ENCODE data around the gene SNTG2. TPM values are rescaled to one million over a fixed set of nuclear protein-coding genes. Genes with fewer than 3 reads are reported as not detected.
"Not testable (repeated sequence)": the region's sequence is repeated elsewhere in the genome, so short reads cannot be mapped to it uniquely, and the experiment has no call there.

The SNTG2 gene
- total RNA-seq, 2 experiments from 2014 or later = 0.57 to 1.0 TPM

DNA sequence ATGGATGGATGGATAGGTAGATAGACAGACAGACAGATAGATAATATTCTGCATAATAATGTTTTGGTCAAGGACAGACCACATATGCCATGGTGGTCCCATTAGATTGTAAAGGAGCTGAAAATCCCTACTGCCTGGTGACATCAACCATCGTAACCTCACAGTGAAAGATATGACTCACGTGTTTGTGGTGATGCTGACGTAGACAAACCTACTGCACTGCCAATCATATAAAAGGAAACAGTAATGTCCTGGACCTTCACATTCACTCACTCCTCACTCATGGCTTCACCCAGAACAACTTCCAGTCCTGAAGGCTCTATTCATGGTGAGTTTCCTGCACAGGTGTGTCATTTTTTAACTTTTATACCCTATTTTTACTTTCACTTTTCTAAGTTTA lies 259.7 kb downstream of the SNTG2 start:
- CTCF ChIA-PET = no interaction called here
- no peak for DNase-seq
- H3K27ac Mint-ChIP-seq = no peak overlapping the region
- H3K4me1 Mint-ChIP-seq (ENCODE audit: low read depth) = no peaks in the 10 kb centered on the region
- intact Hi-C loops (cut with micrococcal nuclease) = no loop called here
- H3K27me3 Mint-ChIP-seq (ENCODE audit: low read depth) = no peaks in the 10 kb centered on the region
- H3K9me3 Mint-ChIP-seq = peaks cover 24% of the 10 kb centered on the region
- H3K4me3 Mint-ChIP-seq = no peak overlapping the region
- peaks cover 2% of the 10 kb centered on the region for H3K36me3 Mint-ChIP-seq (ENCODE audit: low read depth)

DNA sequence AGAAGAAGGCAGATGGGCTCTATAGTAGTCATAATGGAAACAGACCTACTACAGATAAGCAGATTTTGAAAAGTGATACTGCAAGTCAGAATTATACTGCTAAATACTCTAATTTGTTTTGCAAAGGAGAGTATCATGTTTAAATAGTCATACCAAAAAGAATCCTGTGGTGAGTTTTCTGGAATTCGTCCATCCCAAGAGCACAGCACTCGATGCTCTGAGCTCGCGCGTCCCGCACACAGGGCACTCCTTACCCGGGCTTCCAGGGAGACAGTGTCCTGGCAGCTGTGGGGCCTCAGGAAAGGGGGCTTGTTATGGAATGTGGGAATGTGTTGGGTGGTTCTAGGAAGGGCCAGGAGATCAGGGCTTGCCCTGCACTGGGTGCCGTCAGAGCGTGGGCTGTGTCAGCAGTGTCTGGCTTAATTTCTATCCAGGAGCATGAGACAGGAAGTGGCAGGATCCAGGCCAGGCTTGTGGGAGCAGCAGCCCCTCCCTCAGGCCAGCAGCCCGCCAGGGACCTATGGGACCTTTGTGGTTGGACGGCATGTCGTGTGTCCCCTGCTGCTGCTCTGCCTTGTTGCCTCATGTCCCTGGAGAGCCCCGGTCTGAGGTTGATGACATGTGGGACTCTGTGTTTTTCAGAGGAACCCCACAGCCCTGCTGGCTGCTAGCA lies 269.4 kb downstream of the SNTG2 start:
- peaks cover 2% of the 10 kb centered on the region for H3K9me3 Mint-ChIP-seq
- H3K27me3 Mint-ChIP-seq (ENCODE audit: low read depth) = no peaks in the 10 kb centered on the region
- peaks cover 2% of the 10 kb centered on the region for H3K4me1 Mint-ChIP-seq (ENCODE audit: low read depth)
- H3K36me3 Mint-ChIP-seq (ENCODE audit: low read depth) = no peaks in the 10 kb centered on the region
- no peak overlapping the region for H3K4me3 Mint-ChIP-seq
- no peak overlapping the region for H3K27ac Mint-ChIP-seq
- no peak for DNase-seq
- intact Hi-C loops (cut with micrococcal nuclease) = no loop called here
- CTCF ChIA-PET = no interaction called here

DNA sequence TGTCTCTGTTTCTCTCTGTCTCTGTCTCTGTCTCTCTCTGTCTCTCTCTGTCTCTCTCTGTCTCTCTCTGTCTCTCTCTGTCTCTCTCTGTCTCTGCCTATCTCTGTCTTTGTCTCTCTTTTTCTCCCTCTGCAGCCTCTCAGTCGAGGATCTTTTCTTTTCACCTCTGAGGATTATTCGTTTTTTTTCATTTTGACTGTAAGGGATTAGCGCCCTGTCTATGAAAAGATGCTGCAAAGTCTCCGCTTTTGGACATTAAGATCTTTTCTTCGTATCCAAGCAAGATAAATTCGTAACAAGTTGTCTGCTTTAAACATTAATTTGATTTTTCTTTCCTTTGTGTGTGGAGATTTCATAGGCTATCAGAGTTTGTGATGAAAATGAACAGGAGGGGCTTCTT lies 271.4 kb downstream of the SNTG2 start:
- no peak overlapping the region for H3K27ac Mint-ChIP-seq

GRCh38 chr2:1223791-1224190 lies 273.1 kb downstream of the SNTG2 start:
- Mint-ChIP-seq H3K36me3 (ENCODE audit: low read depth) (no peaks in the 10 kb centered on the region), H3K4me1 (ENCODE audit: low read depth) (peaks cover 2% of the 10 kb centered on the region), H3K27ac (no peak overlapping the region), H3K27me3 (ENCODE audit: low read depth) (no peaks in the 10 kb centered on the region), H3K4me3 (no peak overlapping the region), H3K9me3 (no peaks in the 10 kb centered on the region)
- CTCF ChIA-PET = no interaction called here
- intact Hi-C loops (cut with micrococcal nuclease) = no loop called here
- DNase-seq = no peak

More for the DNA sequence above, 271.4 kb downstream of the SNTG2 start:
- Mint-ChIP-seq H3K4me3 (no peak overlapping the region), H3K4me1 (ENCODE audit: low read depth) (peaks cover 2% of the 10 kb centered on the region), H3K27me3 (ENCODE audit: low read depth) (no peaks in the 10 kb centered on the region), H3K9me3 (no peaks in the 10 kb centered on the region), H3K36me3 (ENCODE audit: low read depth) (no peaks in the 10 kb centered on the region)
- intact Hi-C loops (cut with micrococcal nuclease) = no loop called here
- CTCF ChIA-PET = no interaction called here
- DNase-seq = no peak

DNA sequence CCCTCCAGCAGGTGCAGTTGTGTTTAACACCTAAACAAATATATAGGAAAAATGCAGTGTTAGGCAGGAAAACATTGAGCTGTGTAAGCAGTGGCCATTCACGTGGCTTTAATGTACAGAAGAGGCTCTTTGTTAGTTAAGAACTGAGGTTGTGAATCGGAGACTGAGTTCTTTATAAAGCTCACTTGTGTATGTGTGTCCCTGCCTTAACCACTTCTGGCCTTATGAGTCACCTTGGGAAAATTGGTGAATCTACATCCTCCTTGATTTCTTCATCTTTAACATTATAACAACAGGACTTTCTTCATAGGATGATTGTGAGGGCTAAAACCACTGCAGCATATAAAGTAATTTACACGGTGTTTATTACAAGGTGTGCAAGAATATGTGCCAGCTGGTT lies 274.3 kb downstream of the SNTG2 start:
- Mint-ChIP-seq H3K9me3 (no peaks in the 10 kb centered on the region), H3K27ac (no peak overlapping the region), H3K4me1 (ENCODE audit: low read depth) (peaks cover 2% of the 10 kb centered on the region), H3K4me3 (no peak overlapping the region), H3K36me3 (ENCODE audit: low read depth) (no peaks in the 10 kb centered on the region), H3K27me3 (ENCODE audit: low read depth) (no peaks in the 10 kb centered on the region)
- DNase-seq = no peak
- CTCF ChIA-PET = no interaction called here
- intact Hi-C loops (cut with micrococcal nuclease) = no loop called here

- no peaks in the 10 kb centered on the region for H3K9me3 Mint-ChIP-seq
- no peaks in the 10 kb centered on the region for H3K36me3 Mint-ChIP-seq (ENCODE audit: low read depth)
- DNase-seq = no peak
- no peaks in the 10 kb centered on the region for H3K27me3 Mint-ChIP-seq (ENCODE audit: low read depth)
- H3K27ac Mint-ChIP-seq = no peak overlapping the region
- intact Hi-C loops (cut with micrococcal nuclease) = no loop called here
- H3K4me1 Mint-ChIP-seq (ENCODE audit: low read depth) = no peaks in the 10 kb centered on the region
- no peak overlapping the region for H3K4me3 Mint-ChIP-seq
- CTCF ChIA-PET = no interaction called here
Measured at GRCh38 chr2:1226766-1227165, 276.1 kb downstream of the SNTG2 start.

DNA sequence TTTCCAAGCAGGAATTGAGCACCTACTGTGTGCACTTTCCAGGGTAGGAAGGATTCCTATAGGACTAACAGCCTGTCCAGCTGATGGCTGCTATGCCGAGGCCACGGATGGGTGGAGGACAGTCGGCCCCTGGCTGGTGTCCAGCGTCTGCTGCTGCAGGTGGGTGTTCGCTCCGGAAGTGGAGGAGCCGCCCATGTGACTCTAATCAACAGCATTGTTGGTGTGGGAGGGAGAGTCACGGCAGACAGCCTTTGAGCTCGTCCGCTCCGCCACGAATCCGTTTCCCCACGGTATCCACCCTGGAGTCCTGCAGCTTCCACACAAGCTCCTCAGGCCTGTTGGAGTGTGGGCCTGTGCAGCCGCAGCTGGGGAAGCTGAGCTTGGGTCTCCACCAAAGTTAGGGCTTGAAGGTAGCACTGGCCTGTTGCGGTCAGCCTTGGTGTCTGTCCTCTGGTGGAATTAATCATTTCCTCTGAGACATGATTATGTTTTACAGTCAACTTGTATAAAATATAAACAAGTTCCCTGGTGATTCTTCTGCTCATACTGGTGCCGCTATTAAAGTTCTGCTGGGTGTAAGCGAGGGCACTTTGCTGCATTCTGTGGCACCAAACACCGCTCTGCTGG lies 276.7 kb downstream of the SNTG2 start:
- CTCF ChIA-PET = no interaction called here
- no peak overlapping the region for H3K27ac Mint-ChIP-seq
- DNase-seq = no peak
- no peak overlapping the region for H3K4me3 Mint-ChIP-seq
- no peaks in the 10 kb centered on the region for H3K9me3 Mint-ChIP-seq
- H3K27me3 Mint-ChIP-seq (ENCODE audit: low read depth) = no peaks in the 10 kb centered on the region
- intact Hi-C loops (cut with micrococcal nuclease) = no loop called here
- H3K4me1 Mint-ChIP-seq (ENCODE audit: low read depth) = no peaks in the 10 kb centered on the region
- H3K36me3 Mint-ChIP-seq (ENCODE audit: low read depth) = no peaks in the 10 kb centered on the region

DNA sequence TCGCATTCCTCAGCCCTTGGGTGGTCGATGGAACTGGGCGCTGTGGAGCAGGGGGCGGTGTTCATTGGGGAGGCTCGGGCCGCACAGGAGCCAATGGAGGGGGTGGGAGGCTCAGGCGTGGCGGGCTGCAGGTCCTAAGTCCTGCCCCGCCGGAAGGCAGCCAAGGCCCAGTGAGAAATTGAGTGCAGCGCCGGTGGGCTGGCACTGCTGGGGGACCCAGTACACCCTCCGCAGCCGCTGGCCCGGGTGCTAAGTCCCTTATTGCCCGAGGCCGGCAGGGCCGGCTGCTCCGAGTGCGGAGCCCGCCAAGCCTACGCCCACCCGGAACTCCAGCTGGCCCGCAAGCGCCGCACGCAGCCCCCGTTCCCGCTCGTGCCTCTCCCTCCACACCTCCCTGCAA lies 278.9 kb downstream of the SNTG2 start:
- intact Hi-C loops (cut with micrococcal nuclease) = not testable (repeated sequence)

GRCh38 chr2:1230155-1230893 lies 279.7 kb downstream of the SNTG2 start:
- Mint-ChIP-seq H3K9me3 (no peaks in the 10 kb centered on the region), H3K4me1 (ENCODE audit: low read depth) (no peaks in the 10 kb centered on the region), H3K36me3 (ENCODE audit: low read depth) (no peaks in the 10 kb centered on the region), H3K27ac (no peak overlapping the region), H3K27me3 (ENCODE audit: low read depth) (no peaks in the 10 kb centered on the region), H3K4me3 (no peak overlapping the region)
- intact Hi-C loops (cut with micrococcal nuclease) = no loop called here
- CTCF ChIA-PET = no interaction called here
- no peak for DNase-seq

More for the DNA sequence above, 278.9 kb downstream of the SNTG2 start:
- H3K4me1 Mint-ChIP-seq (ENCODE audit: low read depth); H3K4me3 Mint-ChIP-seq; H3K27ac Mint-ChIP-seq; H3K9me3 Mint-ChIP-seq; DNase-seq; H3K27me3 Mint-ChIP-seq (ENCODE audit: low read depth); CTCF ChIA-PET; H3K36me3 Mint-ChIP-seq (ENCODE audit: low read depth): not testable (repeated sequence)

GRCh38 chr2:1231466-1232063 lies 280.9 kb downstream of the SNTG2 start:
- no peak overlapping the region for H3K27ac Mint-ChIP-seq
- intact Hi-C loops (cut with micrococcal nuclease) = no loop called here
- H3K27me3 Mint-ChIP-seq (ENCODE audit: low read depth) = no peaks in the 10 kb centered on the region
- CTCF ChIA-PET = no interaction called here
- DNase-seq = no peak
- no peaks in the 10 kb centered on the region for H3K9me3 Mint-ChIP-seq
- no peak overlapping the region for H3K4me3 Mint-ChIP-seq
- H3K4me1 Mint-ChIP-seq (ENCODE audit: low read depth) = no peaks in the 10 kb centered on the region
- H3K36me3 Mint-ChIP-seq (ENCODE audit: low read depth) = no peaks in the 10 kb centered on the region

DNA sequence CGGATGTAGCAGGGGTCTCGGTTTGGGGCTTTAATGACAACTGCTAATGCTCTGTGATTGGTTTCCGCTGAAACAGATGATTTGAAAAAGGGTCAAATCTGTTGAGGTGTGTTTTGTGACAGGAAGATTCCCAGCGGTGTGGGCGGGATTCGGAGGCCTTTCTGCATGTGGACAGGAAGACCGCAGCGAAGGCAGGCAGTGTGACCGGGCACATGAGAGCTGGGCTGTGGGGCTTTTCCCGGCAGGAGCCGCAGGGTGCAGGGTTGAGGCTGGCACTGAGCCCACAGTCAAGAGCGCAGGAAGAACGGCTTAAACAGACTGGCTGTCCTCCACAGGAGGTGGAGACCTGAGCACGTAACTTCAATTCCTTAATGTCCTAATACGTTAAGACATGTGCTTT lies 282.6 kb downstream of the SNTG2 start:
- Mint-ChIP-seq H3K27ac (no peak overlapping the region), H3K36me3 (ENCODE audit: low read depth) (no peaks in the 10 kb centered on the region), H3K27me3 (ENCODE audit: low read depth) (no peaks in the 10 kb centered on the region), H3K4me1 (ENCODE audit: low read depth) (no peaks in the 10 kb centered on the region), H3K4me3 (no peak overlapping the region), H3K9me3 (no peaks in the 10 kb centered on the region)
- intact Hi-C loops (cut with micrococcal nuclease) = no loop called here
- CTCF ChIA-PET = no interaction called here
- no peak for DNase-seq

DNA sequence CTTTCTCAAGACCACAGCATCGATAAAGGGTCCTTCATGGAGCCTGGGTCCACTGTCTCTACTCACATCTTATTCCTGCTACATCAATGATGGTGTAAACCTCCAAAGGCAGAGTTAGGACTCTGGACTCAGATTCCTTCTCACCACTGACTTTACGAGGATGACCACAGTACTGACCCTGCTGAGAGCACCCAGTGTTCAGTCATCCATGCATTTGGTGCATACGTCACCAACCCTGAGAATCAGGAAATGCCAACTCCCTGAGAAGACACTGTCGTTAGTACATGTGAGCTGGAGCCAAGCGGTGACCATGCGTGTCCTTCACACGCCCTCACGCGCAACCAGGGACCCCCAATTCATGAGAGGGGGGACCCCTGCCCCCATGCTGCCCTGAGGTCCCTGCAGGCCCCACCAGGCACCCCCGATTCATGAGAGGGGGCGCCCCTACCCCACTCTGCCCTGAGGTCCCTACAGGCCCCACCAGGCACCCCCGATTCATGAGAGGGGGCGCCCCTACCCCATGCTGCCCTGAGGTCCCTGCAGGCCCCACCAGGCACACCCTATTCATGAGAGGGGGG lies 284.2 kb downstream of the SNTG2 start:
- Mint-ChIP-seq H3K4me3 (no peak overlapping the region), H3K9me3 (no peaks in the 10 kb centered on the region), H3K27me3 (ENCODE audit: low read depth) (no peaks in the 10 kb centered on the region), H3K36me3 (ENCODE audit: low read depth) (no peaks in the 10 kb centered on the region), H3K4me1 (ENCODE audit: low read depth) (no peaks in the 10 kb centered on the region), H3K27ac (no peak overlapping the region)
- CTCF ChIA-PET = no interaction called here
- DNase-seq = no peak
- intact Hi-C loops (cut with micrococcal nuclease) = no loop called here

Measured in activated naive CD4-positive, alpha-beta T cell treated with anti-CD3 and anti-CD28 coated beads for 36 hours (primary cell).